Activated T-cell treated with anti-CD3 and anti-CD28 coated beads for 24 hours (primary cell): ENCODE results near the gene CLINT1.
A peak's percentile ranks its signal among the peaks of the same experiment; 100 is the strongest.
"Not testable (repeated sequence)": the region's sequence is repeated elsewhere in the genome, so short reads cannot be mapped to it uniquely, and the experiment has no call there.

ENCODE experiments used
- DNase-seq: peaks from one replicate; pipeline ENCODE4 v3.0.0-alpha.2; 2020; ENCODE audit warnings: low read depth

The CLINT1 gene

DNA sequence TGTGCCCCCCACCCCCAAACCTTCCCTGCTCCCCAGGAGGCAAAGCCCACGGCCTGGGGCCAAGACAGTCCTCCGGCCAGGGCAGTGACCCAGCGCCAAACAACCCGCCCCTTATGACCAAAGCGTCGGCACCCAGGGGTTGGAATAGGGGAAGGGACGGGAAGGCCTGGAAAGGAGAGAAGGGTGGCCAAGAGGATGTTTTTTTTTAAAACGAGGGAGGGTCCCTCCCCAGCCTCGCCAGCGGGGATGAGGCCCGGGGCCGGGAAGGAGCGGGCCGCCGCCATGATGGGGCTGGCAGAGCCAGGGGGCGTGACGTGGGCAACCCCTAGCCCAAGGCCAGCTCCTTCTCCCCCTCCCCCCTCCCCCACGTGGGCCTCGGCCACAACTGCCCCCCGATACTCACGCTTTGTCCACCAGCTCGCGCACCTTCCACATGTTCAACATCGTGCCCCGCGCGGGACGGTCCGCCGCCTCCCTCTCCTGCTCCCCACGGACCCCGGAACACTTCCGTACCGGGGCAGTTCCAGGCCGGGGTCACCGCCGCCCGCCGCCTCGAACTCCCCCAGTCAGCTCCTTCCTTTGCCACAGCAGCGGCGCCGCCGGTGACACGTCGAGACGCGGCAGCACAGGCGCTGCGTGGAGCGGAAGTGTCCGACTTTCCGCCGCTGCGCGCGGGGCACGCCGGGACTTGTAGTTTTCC is at the start of gene CLINT1:
Gene CLINT1 (minus strand): TSS at position 619 of the 700 bp plus-strand sequence. CDS start 175 bp downstream, at position 444.
- DNase-seq: peak; percentile 83

DNA sequence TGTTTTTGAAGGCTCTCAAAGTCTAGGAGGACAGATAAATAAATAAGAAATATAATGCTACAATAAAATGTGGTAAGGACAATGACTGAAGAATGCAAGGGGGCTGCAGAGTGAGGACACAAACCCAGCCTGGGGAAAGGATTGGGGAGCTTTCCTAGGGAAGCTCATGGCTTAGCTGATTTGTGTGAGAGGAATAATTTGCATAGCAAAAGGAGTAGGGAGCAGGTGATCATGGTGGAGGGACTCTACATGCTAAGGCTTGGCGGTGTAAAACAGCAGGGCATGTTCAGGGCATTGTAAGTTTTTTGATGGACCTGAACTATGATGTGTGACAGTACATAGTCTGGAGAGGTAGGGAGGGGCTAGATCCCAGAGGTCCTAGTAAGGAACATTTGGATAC is 49.5 kb upstream of the CLINT1 start:
- DNase-seq: no peak

DNA sequence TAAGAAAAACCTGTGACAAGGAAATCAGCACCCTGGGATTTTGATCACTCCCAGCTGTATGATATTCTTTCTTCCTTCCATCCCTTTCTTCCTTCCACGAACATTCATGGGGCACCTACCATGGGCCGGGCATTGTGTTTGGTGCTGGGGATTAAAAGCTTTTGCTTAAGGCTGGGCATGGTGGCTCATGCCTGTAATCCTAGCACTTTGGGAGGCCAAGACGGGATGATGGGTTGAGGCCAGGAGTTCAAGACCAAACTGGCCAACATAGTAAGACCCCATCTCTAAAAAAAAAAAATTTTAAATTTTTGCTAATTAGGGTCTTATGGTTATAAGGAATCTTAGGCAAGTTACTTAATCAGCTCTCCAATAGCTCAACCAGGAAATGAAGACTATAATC is 48.5 kb upstream of the CLINT1 start:
- no peak for DNase-seq

DNA sequence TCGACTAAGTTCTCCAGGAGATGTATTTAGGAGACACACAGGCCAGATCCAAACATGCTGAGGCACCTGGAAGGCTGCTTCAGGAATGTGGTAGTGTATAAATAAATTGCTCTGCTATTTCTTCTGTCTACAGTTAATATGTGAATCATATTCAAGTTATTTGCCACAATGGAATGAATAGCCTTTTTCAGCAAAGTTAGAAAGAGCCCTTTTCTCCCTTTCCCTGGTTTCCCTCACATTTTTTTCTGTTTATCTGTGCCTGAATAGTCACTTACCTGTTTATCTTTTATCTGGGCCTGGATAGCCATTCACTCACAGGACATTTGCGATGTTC is 44.1 kb upstream of the CLINT1 start:
- no peak for DNase-seq

DNA sequence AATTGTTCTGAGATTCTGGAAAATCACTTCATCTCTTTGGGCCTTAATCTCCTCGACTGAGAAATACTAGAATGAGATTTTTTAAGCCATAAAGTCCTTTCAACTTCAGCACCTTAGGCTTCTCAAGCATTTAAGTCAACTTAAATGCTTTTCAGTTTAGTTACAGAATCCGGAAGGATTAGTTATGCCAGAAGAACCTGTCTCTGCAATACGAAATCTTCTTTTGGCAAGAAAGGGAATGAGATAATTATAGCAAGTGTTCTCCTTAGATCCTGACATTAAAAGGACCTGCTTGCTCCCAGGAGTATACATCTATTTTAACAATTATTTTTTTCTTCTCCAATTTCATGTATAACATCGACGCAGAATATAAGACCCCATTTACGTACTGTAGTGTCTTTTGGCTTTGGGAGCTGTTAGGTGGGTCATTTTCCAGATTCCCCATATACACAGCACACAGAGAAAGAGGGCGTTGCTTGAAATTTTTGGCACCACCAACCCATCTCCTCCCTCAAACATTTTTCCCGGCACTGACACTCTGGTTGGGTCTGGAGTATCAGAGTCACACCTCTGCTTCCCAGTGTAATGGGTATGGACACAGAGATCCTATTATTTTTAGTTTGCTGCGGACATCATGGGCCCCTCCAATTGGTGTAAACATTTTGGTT is 43.6 kb upstream of the CLINT1 start:
- DNase-seq: no peak

DNA sequence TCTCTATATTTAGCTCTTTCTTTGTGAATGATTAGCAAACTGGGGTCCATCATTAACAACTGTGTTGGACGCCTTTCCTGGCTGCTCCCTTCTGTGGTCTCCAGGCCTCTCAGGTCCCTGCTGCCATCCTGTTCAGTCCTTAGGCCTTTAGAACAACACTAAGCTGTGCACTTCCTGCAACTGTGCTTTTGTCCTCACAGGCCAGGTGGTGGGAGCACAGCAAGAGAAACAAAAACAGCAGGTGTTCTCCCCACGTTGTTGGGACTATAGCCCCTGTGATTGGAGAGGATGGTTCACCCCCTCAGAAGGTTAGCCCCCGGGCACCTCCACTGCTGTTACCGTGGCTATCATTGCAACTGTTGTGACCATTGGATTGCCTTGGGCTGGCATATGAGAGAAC is 41.7 kb upstream of the CLINT1 start:
- no peak for DNase-seq

DNA sequence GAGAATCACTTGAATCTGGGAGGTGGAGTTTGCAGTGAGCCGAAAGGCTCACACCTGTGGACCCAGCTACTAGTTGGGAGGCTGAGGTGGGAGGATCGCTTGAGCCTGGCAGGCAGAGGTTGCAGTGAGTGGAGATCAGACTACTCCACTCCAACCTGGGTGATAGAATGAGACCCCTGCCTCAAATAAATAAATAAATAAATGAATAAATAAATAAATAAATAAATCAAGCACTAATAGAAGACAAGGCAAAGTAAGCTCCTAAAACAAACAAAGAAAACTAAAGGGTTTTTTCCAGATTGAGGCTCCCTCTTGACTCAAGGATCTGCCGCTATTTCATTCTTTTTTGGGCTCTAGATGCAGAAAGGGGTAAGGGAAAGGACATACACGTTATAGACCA is 34.7 kb upstream of the CLINT1 start:
- DNase-seq: no peak

DNA sequence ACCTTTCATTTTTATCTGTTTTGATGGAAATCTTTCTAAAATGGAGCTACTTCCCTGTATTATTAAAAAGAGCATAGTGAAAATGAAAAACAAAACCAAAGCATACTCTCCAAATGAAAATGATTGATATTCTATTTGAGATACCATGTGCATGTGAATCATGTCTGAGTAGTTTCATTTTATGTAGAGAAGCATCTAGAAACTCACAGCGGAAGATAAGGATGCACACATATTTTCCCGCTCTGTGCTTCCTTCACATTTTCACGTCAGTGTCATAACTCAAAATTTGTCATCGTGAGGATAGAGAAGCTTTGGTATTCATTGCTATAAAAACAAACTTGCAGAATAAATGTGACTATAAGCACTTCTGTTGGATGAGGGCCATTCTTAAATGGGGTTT is 34.0 kb upstream of the CLINT1 start:
- DNase-seq: no peak

DNA sequence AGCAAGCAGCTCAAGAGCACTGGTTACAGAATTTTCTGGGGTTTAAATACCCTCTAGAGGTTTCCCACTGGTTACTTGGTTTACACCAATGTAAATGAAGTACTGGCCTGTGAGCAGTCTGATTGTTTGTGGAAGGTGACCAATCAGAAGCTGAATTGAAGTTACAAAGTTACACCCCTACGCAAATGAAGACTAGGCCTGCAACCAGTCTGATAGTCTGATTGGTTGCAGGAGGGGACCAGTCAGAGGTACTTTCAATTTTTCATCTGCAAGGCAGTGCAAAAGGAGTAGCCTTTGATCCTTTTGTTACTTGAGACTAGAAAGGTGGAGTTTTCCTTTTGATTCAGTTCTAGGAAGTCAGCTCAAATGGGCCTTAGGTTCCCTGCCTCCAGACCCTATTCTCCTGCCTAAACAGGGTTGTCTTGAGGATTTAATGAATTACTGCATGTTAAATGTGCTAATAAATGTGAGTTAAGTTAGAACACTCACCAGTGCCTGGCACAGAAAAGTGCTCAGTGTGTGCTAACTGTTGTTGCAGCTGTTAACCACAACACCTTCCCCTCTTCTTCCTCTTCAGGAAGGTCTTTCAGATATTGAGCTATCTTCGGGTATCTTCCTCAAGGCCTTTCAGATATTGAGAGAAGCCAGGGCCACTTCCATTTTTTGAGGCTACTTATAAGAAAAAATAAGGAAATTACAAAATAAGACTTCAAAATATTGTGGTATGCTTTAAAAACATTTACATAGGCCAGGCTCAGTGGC is 32.1 kb upstream of the CLINT1 start:
- no peak for DNase-seq

DNA sequence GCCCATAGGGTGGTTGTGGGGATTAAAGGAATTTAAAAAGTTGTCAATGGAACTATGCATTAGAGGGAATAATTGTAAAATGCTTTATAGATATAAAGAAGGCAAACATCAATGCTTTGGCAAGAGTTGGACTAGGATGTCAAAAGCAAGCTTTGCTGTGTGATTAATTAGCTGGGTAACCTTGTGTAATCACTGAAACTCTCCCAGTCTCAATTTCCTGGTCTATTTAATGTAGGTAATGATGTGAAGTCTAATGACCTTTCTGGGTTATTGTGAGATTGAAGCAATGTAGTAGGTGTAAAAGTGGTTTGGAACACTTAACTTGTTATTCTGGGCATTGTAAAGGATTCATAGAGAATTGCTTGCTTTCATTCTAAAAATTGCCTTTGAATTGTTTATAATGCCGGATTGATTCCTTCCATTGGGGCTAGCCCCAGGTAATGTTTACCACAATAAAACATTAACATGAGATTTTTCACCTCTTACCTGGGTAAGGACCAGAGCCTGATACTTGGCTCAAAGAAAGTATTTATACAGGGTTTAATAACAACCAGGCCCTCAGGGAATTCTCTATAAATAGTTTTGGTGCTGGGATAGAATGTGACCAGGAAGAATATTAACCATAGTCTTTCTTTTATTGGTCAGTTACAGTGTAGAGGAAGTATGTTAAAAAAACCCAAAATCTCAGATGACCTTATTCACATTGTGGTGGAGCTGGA is 30.0 kb upstream of the CLINT1 start:
- DNase-seq: no peak

DNA sequence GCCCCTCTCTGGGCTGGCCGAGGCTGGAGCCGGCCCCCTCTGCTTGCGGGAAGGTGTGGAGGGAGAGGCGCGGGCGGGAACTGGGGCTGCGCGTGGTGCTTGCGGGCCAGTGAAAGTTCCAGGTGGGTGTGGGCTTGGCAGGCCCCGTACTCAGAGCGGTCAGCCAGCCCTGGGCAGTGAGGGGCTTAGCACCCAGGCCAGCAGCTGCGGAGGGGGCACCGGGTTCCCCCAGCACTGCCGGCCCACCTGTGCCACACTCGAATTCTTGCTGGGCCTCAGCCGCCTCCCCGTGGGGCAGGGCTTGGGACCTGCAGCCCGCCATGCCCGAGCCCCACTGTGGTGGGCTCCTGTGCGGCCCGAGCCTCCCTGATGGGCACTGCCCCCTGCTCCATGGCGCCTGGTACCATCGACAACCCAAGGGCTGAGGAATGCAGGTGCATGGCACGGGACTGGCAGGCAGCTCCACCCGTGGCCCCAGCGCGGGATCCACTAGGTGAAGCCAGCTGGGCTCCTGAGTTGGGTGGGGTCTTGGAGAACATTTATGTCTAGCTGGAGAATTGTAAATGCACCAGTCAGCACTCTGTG is 27.9 kb upstream of the CLINT1 start:
- no peak for DNase-seq

DNA sequence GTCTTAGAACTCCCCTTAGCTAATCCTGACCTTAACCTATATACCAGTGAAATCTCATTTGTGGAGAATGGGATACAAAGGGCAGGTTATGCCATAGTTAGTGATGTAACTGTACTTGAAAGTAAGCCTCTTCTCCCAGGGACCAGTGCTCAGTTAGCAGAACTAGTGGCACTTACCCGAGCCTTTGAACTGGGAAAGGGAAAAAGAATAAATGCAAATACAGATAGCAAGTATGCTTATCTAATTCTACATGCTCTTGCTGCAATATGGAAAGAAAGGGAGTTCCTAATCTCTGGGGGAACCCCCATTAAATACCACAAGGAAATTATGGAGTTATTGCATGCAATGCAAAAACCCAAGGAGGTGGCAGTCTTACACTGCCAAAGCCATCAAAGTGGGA is 26.1 kb upstream of the CLINT1 start:
- DNase-seq: not testable (repeated sequence)

DNA sequence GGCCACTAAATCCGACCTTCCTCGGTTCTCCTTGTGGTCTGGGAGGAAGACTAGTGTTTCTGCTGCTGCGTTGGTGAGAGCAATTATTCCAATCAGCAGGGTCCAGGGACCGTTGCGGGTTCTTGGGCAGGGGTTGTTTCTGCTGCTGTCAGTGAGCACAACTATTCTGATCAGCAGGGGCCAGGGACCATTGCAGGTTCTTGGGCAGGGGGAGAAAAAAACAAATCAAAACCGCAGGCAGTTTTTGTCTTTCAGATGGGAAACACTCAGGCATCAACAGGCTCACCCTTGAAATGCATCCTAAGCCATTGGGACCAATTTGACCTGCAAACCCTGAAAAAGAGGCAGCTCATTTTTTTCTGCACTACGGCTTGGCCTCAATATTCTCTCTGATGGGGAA is 22.6 kb upstream of the CLINT1 start:
- not testable (repeated sequence) for DNase-seq

DNA sequence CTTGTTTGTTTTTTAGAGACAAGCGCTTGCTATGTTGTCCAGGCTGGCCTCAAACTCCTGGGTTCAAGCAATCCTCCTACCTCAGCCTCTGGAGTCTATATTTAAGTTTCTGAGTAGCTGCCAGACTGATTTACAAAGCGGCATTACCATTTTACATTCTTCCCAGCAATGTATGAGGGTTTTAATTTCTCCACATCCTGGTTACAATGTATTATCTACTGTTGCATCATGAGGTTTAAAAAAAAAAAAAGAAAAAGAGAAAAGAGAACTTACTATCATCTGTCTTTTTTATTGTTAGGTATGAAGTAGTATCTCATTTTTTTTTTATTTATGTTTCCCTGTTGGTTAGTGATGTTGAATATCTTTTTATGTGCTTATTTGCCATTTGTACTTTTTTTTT is 18.9 kb upstream of the CLINT1 start:
- no peak for DNase-seq

DNA sequence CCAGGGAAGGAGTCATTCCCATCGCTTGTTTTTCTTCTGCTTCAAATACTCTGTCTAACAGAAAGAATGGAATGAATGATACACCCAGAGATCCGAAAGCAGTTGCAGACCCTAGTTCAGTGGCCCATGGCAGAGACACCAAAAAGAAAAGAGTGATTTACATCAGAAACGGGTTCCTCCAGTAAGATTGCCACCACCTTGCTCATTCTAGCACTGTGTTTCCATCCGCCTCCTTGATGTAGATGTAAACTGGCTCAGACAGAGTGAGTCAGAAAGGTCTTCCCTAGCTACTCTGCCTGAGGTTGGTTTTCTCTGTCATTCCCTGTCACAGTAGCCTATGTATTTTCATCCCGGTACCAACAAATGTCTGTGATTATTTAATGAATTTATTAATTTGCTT is 15.9 kb upstream of the CLINT1 start:
- no peak for DNase-seq

DNA sequence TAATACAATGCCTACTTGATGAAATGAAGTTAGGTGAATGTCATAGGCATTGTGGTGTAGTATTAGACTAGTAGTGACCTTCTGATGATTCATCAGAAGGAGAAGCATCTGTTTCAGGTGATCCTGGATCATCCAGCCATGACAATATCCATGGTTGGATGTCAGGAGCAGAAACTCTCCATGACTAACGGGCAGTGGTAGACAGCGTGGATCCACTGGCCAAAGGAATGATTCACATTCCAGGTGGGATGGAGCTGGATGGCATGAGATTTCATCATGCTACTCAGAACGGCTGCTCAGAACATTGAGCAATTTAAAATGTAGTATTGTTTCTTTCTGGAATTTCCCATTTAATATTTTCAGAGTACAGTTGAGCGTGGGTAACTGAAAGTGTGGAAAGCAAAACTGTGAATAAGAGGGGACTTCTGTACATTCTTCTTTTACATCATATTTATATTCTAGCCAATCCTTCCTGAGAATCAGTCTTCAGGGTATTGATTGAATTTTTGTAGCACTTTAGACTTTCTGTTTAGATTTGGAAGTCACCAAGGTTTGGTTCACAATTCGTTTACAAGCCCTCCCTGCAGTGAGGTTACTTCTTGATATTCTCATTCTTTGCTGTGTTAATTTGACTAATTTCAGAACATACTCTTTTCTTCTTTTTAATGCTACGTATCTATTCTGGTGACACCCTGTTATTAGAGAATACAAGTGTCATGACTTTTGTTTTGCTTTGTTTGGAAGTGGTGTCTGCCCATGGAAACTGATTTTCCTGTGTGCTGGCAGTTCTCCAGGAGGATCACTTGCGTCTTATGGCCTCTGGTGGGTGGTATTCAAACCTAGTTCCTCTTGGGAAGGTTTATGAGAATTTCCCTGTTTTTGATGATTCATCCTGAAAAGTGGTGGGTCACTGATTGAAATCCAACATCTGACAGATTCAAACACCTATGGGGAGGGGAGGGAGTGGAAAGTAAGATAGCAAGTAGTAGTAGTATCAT is 12.2 kb upstream of the CLINT1 start:
- DNase-seq: no peak

DNA sequence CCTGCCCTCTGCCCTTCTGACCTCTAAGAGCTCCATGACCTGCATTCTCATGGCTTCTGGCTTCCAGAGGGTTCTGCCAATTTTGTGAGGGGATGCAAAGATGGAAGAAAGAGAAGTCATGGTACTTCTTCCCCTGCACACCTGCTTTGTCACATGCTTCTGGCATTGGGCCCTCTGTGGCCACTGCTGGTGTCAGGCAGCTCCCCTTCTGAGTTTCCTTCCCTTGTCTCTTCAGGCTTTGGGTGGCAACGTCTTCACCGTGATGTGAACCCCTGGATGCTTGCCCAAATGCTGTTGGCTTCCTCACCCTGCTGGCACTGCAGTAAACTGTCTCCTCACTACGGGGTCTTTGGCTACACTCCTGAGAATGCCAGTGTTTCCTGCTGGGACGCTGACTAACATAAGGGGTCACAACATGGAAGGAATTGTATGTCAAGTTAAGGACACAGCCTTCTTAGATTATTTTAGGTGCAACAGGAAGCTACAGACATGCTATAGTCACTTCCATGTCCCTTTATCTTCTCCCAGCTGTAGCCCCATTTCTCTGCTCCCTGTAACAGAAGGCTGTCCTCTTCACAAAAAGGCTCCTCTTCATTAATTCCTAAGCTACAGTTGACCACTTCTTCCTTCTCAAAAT is 8.9 kb upstream of the CLINT1 start:
- no peak for DNase-seq

DNA sequence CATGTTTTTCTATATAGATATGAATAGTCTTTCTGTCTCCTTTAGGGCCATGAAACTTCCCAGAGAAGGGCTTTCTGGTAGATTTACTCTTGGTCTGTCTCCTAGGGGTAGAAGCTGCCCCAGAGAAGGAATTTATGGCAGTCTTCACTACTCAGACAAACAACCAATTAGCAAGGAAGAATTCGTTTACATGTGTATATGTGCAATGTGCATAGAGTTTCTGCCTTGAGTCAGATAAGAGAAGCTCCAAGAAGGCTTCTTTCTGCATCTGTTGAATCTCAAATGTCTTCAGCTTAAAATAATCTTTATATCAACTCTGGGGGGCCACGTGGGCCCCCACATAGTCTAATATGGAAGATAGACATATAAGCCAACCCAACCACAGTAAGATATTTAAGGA is 7.6 kb upstream of the CLINT1 start:
- DNase-seq: no peak

DNA sequence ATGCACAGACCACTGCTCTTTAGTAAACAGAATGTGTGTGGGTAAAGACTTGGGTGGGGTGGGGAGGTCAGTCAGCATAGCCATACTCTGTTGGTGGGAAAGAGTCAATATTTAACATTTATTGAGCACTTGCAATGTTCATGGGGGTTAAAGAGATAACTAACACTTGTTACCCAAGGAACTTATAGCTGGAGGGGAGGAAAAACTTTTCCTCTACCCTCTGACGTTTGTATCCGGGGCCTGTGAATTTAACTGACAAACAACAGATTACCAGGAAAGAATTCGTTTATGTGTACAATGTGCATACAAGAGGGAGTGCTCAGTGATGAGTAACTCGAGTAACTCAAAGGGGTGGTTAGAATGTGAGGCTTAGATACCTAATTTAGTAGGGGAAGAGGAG is 6.8 kb upstream of the CLINT1 start:
- no peak for DNase-seq

DNA sequence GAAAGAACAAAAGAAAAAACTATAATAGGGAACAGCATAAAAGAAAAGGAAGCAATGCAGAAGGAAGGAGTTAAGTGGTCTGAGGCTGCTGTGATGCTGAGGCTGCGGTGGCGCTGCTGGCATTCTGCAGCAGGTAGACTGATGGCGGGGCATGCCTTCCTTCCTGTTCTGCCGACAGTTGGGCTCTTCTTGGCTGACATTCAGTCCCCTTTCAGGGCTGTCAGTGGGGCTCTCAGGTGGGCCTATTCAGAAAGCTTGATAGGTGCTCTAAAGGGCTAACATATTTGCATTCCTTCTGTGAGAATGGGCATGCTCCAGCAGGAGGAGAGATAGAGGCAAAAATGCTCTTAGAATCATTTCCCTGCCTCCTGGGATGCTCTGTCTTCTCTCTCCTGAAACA is 5.1 kb upstream of the CLINT1 start:
- DNase-seq: no peak
